Stimulated activated CD4-positive, alpha-beta T cell treated with anti-CD3 and anti-CD28 coated beads, Interleukin-15, amount 100 ng/mL, for 1 hour (primary cell): ENCODE measurements around the gene ADARB1.

Source experiments
- DNase-seq, 2 donors: peaks; one replicate each; pipeline ENCODE4 v3.0.0-alpha.2; 2020; ENCODE audit warnings: low read depth in 1 of 2, low spot score in 1 of 2

The ADARB1 gene

GRCh38 chr21:45190013-45190412 is 115.6 kb downstream of the ADARB1 start:
- DNase-seq = no peak

GRCh38 chr21:45192332-45192731 is 118.0 kb downstream of the ADARB1 start:
- DNase-seq = no peak

- no peak for DNase-seq
Measured at GRCh38 chr21:45196620-45197019, 122.2 kb downstream of the ADARB1 start.

GRCh38 chr21:45199201-45199600 is 124.8 kb downstream of the ADARB1 start:
- DNase-seq = no peak

GRCh38 chr21:45200031-45200430 is 125.7 kb downstream of the ADARB1 start:
- no peak for DNase-seq

GRCh38 chr21:45200581-45201296 is 126.4 kb downstream of the ADARB1 start:
- no peak for DNase-seq

- no peak for DNase-seq
Measured at GRCh38 chr21:45202344-45202743, 128.0 kb downstream of the ADARB1 start.

- no peak for DNase-seq
Measured at GRCh38 chr21:45202889-45203288, 128.5 kb downstream of the ADARB1 start.

- DNase-seq = no peak
Measured at GRCh38 chr21:45203983-45204382, 129.6 kb downstream of the ADARB1 start.

GRCh38 chr21:45204395-45204794 is 130.0 kb downstream of the ADARB1 start:
- DNase-seq = no peak

- DNase-seq = no peak
Measured at GRCh38 chr21:45207839-45208626, 133.7 kb downstream of the ADARB1 start.

GRCh38 chr21:45208627-45208951 is 134.2 kb downstream of the ADARB1 start:
- DNase-seq = no peak

GRCh38 chr21:45209046-45209445 is 134.7 kb downstream of the ADARB1 start:
- no peak for DNase-seq

- no peak for DNase-seq
Measured at GRCh38 chr21:45209685-45210284, 135.4 kb downstream of the ADARB1 start.

- DNase-seq = no peak
Measured at GRCh38 chr21:45210461-45210983, 136.1 kb downstream of the ADARB1 start.

GRCh38 chr21:45211661-45212060 is 137.3 kb downstream of the ADARB1 start:
- DNase-seq = no peak

- no peak for DNase-seq
Measured at GRCh38 chr21:45213392-45213791, 139.0 kb downstream of the ADARB1 start.

- no peak for DNase-seq
Measured at GRCh38 chr21:45215213-45215612, 140.8 kb downstream of the ADARB1 start.

- no peak for DNase-seq
Measured at GRCh38 chr21:45217010-45217409, 142.6 kb downstream of the ADARB1 start.

- no peak for DNase-seq
Measured at GRCh38 chr21:45219517-45219916, 145.1 kb downstream of the ADARB1 start.

- no peak for DNase-seq
Measured at GRCh38 chr21:45220071-45220481, 145.7 kb downstream of the ADARB1 start.
